Thyroid gland (tissue), 4 donors: Measurements from ENCODE around the gene FAM241B.

ENCODE experiments used
- POLR2A ChIP-seq, 2 donors: fragments of 450-650 bp; IDR thresholded peaks; one replicate each; pipeline ENCODE4 v1.6.1; 2017; ENCODE audit warnings: antibody characterized with exemption in 2 of 2, mild to moderate bottlenecking in 2 of 2, moderate library complexity in 1 of 2
- TF ChIP-seq, protein P1 (sequence below), 6 experiments: fragments of 200-600 bp in 3 of 6; fragments of 450-650 bp in 3 of 6; sonication (generic) in 3 of 6; IDR thresholded peaks; one replicate each; pipeline ENCODE4 v1.5.1; 2016 to 2019; ENCODE audit warnings: antibody characterized with exemption in 6 of 6, mild to moderate bottlenecking in 2 of 6, inconsistent platforms in 1 of 6, moderate library complexity in 1 of 6

DNA sequence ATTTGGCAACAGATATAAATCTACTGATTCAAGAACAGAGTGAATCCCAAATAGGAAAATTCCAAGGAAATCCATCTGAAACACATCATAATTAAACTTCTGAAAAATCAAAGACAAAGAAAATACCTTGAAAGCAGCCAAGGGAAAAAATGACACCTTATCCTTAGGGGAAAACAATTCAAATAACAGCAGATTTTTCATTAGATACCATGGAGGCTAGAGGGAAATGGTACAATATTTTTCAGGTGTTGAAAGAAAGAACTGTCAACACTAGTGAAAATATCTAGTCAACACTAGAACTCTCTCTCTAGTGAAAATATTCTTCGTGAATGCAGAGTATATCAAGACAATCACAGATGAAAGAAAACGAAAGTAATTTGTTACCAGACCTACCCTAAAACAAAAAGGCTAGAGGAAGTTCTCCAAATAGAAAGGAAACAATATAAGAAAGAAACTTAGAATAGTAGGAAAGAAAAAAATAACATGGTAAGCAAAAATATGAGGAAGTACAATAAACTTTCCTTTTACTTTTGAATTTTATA, 5.7 kb upstream of the FAM241B start:
- TF ChIP-seq, protein P1, sequence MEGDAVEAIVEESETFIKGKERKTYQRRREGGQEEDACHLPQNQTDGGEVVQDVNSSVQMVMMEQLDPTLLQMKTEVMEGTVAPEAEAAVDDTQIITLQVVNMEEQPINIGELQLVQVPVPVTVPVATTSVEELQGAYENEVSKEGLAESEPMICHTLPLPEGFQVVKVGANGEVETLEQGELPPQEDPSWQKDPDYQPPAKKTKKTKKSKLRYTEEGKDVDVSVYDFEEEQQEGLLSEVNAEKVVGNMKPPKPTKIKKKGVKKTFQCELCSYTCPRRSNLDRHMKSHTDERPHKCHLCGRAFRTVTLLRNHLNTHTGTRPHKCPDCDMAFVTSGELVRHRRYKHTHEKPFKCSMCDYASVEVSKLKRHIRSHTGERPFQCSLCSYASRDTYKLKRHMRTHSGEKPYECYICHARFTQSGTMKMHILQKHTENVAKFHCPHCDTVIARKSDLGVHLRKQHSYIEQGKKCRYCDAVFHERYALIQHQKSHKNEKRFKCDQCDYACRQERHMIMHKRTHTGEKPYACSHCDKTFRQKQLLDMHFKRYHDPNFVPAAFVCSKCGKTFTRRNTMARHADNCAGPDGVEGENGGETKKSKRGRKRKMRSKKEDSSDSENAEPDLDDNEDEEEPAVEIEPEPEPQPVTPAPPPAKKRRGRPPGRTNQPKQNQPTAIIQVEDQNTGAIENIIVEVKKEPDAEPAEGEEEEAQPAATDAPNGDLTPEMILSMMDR (IDR thresholded peaks at IDR 0.05): no peak
- TF ChIP-seq POLR2A (IDR thresholded peaks at IDR 0.05): no peak
